Measurements from ENCODE around the gene AGTPBP1.
A peak's percentile ranks its signal among the peaks of the same experiment; 100 is the strongest.
"Not testable (repeated sequence)": the region's sequence is repeated elsewhere in the genome, so short reads cannot be mapped to it uniquely, and the experiment has no call there.

AGTPBP1 gene

GRCh38 chr9:85741875-85742596 is at the start of gene AGTPBP1:
Gene AGTPBP1, minus strand, starts transcription at chr9:85741954. Its CDS starts 29,421 bp downstream, at chr9:85712533.
- Histone ChIP-seq H3K4me1 (ENCODE audit: insufficient read depth, low read length) (peaks cover 12% of the 10 kb centered on the region; the same call in 1 of the 2 replicates), H3K9me3 (ENCODE audit: control insufficient read depth, insufficient read depth, low read length) (no peaks in the 10 kb centered on the region), H3K9ac (ENCODE audit: low read depth, low read length) (peak within 1 kb of the TSS; percentile 65), H3K36me3 (ENCODE audit: insufficient read depth, low read length) (no peaks in the 10 kb centered on the region)

- H3K9me3 ChIP-seq (ENCODE audit: control insufficient read depth, insufficient read depth, low read length); H3K4me1 ChIP-seq (ENCODE audit: insufficient read depth, low read length); H3K9ac ChIP-seq (ENCODE audit: low read depth, low read length); H3K36me3 ChIP-seq (ENCODE audit: insufficient read depth, low read length): not testable (repeated sequence)
Observed at GRCh38 chr9:85786116-85786515, 44.4 kb upstream of the AGTPBP1 start.

GRCh38 chr9:85773844-85774243 is 32.1 kb upstream of the AGTPBP1 start:
- not testable (repeated sequence) for H3K4me1 ChIP-seq (ENCODE audit: insufficient read depth, low read length); H3K36me3 ChIP-seq (ENCODE audit: insufficient read depth, low read length); H3K9ac ChIP-seq (ENCODE audit: low read depth, low read length); H3K9me3 ChIP-seq (ENCODE audit: control insufficient read depth, insufficient read depth, low read length)

GRCh38 chr9:85761802-85762201 is 20.0 kb upstream of the AGTPBP1 start:
- not testable (repeated sequence) for H3K36me3 ChIP-seq (ENCODE audit: insufficient read depth, low read length); H3K9me3 ChIP-seq (ENCODE audit: control insufficient read depth, insufficient read depth, low read length); H3K9ac ChIP-seq (ENCODE audit: low read depth, low read length); H3K4me1 ChIP-seq (ENCODE audit: insufficient read depth, low read length)

- not testable (repeated sequence) for H3K9me3 ChIP-seq (ENCODE audit: control insufficient read depth, insufficient read depth, low read length); H3K4me1 ChIP-seq (ENCODE audit: insufficient read depth, low read length); H3K9ac ChIP-seq (ENCODE audit: low read depth, low read length); H3K36me3 ChIP-seq (ENCODE audit: insufficient read depth, low read length)
Observed at GRCh38 chr9:85757716-85758115, 16.0 kb upstream of the AGTPBP1 start.

GRCh38 chr9:85756216-85756615 is 14.5 kb upstream of the AGTPBP1 start:
- not testable (repeated sequence) for H3K9me3 ChIP-seq (ENCODE audit: control insufficient read depth, insufficient read depth, low read length); H3K9ac ChIP-seq (ENCODE audit: low read depth, low read length); H3K4me1 ChIP-seq (ENCODE audit: insufficient read depth, low read length); H3K36me3 ChIP-seq (ENCODE audit: insufficient read depth, low read length)

GRCh38 chr9:85746309-85746708 is 4.6 kb upstream of the AGTPBP1 start:
- Histone ChIP-seq H3K4me1 (ENCODE audit: insufficient read depth, low read length) (peaks cover 12% of the 10 kb centered on the region; the same call in 1 of the 2 replicates), H3K9ac (ENCODE audit: low read depth, low read length) (no peak overlapping the region), H3K9me3 (ENCODE audit: control insufficient read depth, insufficient read depth, low read length) (no peaks in the 10 kb centered on the region), H3K36me3 (ENCODE audit: insufficient read depth, low read length) (no peaks in the 10 kb centered on the region)

GRCh38 chr9:85745203-85745602 is 3.4 kb upstream of the AGTPBP1 start:
- Histone ChIP-seq H3K9ac (ENCODE audit: low read depth, low read length) (no peak overlapping the region), H3K4me1 (ENCODE audit: insufficient read depth, low read length) (peaks cover 12% of the 10 kb centered on the region; the same call in 1 of the 2 replicates), H3K36me3 (ENCODE audit: insufficient read depth, low read length) (no peaks in the 10 kb centered on the region), H3K9me3 (ENCODE audit: control insufficient read depth, insufficient read depth, low read length) (no peaks in the 10 kb centered on the region)

GRCh38 chr9:85744480-85744879 is 2.7 kb upstream of the AGTPBP1 start:
- Histone ChIP-seq H3K4me1 (ENCODE audit: insufficient read depth, low read length) (peaks cover 12% of the 10 kb centered on the region; the same call in 1 of the 2 replicates), H3K36me3 (ENCODE audit: insufficient read depth, low read length) (no peaks in the 10 kb centered on the region), H3K9me3 (ENCODE audit: control insufficient read depth, insufficient read depth, low read length) (no peaks in the 10 kb centered on the region), H3K9ac (ENCODE audit: low read depth, low read length) (no peak overlapping the region)

- H3K9me3 ChIP-seq (ENCODE audit: control insufficient read depth, insufficient read depth, low read length), result no peaks in the 10 kb centered on the region
- no peaks in the 10 kb centered on the region for H3K36me3 ChIP-seq (ENCODE audit: insufficient read depth, low read length)
- H3K9ac ChIP-seq (ENCODE audit: low read depth, low read length), result peak overlapping the region; percentile 28; the same call in 1 of the 2 replicates
- peaks cover 12% of the 10 kb centered on the region; the same call in 1 of the 2 replicates for H3K4me1 ChIP-seq (ENCODE audit: insufficient read depth, low read length)
Observed at GRCh38 chr9:85743275-85744128, 1.7 kb upstream of the AGTPBP1 start.

- peaks cover 12% of the 10 kb centered on the region; the same call in 1 of the 2 replicates for H3K4me1 ChIP-seq (ENCODE audit: insufficient read depth, low read length)
- H3K36me3 ChIP-seq (ENCODE audit: insufficient read depth, low read length), result no peaks in the 10 kb centered on the region
- H3K9me3 ChIP-seq (ENCODE audit: control insufficient read depth, insufficient read depth, low read length), result no peaks in the 10 kb centered on the region
- H3K9ac ChIP-seq (ENCODE audit: low read depth, low read length), result peak overlapping the region; percentile 65
Observed at GRCh38 chr9:85742597-85742936, 813 bp upstream of the AGTPBP1 start.

GRCh38 chr9:85741095-85741874 is 469 bp downstream of the AGTPBP1 start:
- Histone ChIP-seq H3K4me1 (ENCODE audit: insufficient read depth, low read length) (peaks cover 12% of the 10 kb centered on the region; the same call in 1 of the 2 replicates), H3K9ac (ENCODE audit: low read depth, low read length) (peak overlapping the region; percentile 65), H3K36me3 (ENCODE audit: insufficient read depth, low read length) (no peaks in the 10 kb centered on the region), H3K9me3 (ENCODE audit: control insufficient read depth, insufficient read depth, low read length) (no peaks in the 10 kb centered on the region)

- no peaks in the 10 kb centered on the region for H3K9me3 ChIP-seq (ENCODE audit: control insufficient read depth, insufficient read depth, low read length)
- peaks cover 12% of the 10 kb centered on the region; the same call in 1 of the 2 replicates for H3K4me1 ChIP-seq (ENCODE audit: insufficient read depth, low read length)
- no peaks in the 10 kb centered on the region for H3K36me3 ChIP-seq (ENCODE audit: insufficient read depth, low read length)
Observed at GRCh38 chr9:85740787-85741094, 1.0 kb downstream of the AGTPBP1 start.

GRCh38 chr9:85738509-85738908 is 3.2 kb downstream of the AGTPBP1 start:
- Histone ChIP-seq H3K9ac (ENCODE audit: low read depth, low read length) (no peak overlapping the region), H3K36me3 (ENCODE audit: insufficient read depth, low read length) (no peaks in the 10 kb centered on the region), H3K4me1 (ENCODE audit: insufficient read depth, low read length) (peaks cover 3% of the 10 kb centered on the region; the same call in 1 of the 2 replicates), H3K9me3 (ENCODE audit: control insufficient read depth, insufficient read depth, low read length) (no peaks in the 10 kb centered on the region)

More at GRCh38 chr9:85740787-85741094, 1.0 kb downstream of the AGTPBP1 start:
- peak overlapping the region; percentile 65 for H3K9ac ChIP-seq (ENCODE audit: low read depth, low read length)

All from ES-I3 (cell line).